ENCODE results near the gene CD164L2. TPM values are rescaled to one million over a fixed set of nuclear protein-coding genes. Genes with fewer than 3 reads are reported as not detected.

CD164L2 gene
- total RNA-seq, 5 donors from 2014 or later (not counting 1 experiment from before 2014, with no cell fraction given) = not detected

GRCh38 chr1:27346357-27346756 lies 36.8 kb downstream of the CD164L2 start:
- Mint-ChIP-seq H3K27ac (peak overlapping the region; percentile 57 to 77), H3K4me3 (peak overlapping the region in 2 of 3 donors; percentile 37 to 68), H3K9me3 (no peaks in the 10 kb centered on the region), H3K4me1 (peaks cover 33 to 52% (median 39%) of the 10 kb centered on the region in 3 donors), H3K36me3 (peaks cover 9% of the 10 kb centered on the region), H3K27me3 (no peaks in the 10 kb centered on the region)
- POLR2A ChIA-PET = no interaction called here
- DNase-seq (no peak), ATAC-seq (replicated peaks in 1 of 4) (no peak)
- H3K27me3 ChIP-seq (replicated peaks in 1 of 2; ENCODE audit: control insufficient read depth in 2 of 2, extremely low read depth in 1 of 2, insufficient read depth in 2 of 2, low read length in 1 of 2) = no peaks in the 10 kb centered on the region
- H3K9me3 ChIP-seq = no peaks in the 10 kb centered on the region
- WGBS (ENCODE audit: insufficient coverage) = 80% methylated on average over 1 of the region's 8 CpGs
- peaks cover 10 to 71% of the 10 kb centered on the region in 2 experiments for H3K4me1 ChIP-seq (ENCODE audit: control insufficient read depth in 1 of 2, extremely low read depth in 1 of 2, insufficient read depth in 2 of 2, low read length in 2 of 2)
- H3K27ac ChIP-seq (ENCODE audit: low read length) = no peak overlapping the region
- H3K4me3 ChIP-seq (ENCODE audit: control insufficient read depth in 1 of 2, extremely low read depth in 1 of 2, low read length in 1 of 2) = no peak overlapping the region
- CTCF ChIA-PET = interaction anchor here in 1 of 2 donors (1.8 kb wide), 1 partner anchor 42 kb away, joined by 7 read pairs; no protein-coding TSS in a partner anchor
- peaks cover 20 to 43% of the 10 kb centered on the region in 2 donors for H3K36me3 ChIP-seq (ENCODE audit: control insufficient read depth in 2 of 2, extremely low read depth in 1 of 2, insufficient read depth in 1 of 2, low read length in 1 of 2)

- H3K36me3 Mint-ChIP-seq = peaks cover 9% of the 10 kb centered on the region
- DNase-seq (no peak), ATAC-seq (replicated peaks in 1 of 4) (no peak)
- ChIA-PET CTCF (interaction anchor here in 1 of 2 donors (0.8 to 1.8 kb wide), 2 partner anchors 13 to 43 kb away, joined by 3 to 7 read pairs; no protein-coding TSS in a partner anchor), POLR2A (interaction anchor here (0.5 to 0.6 kb wide), 2 partner anchors 171 to 258 kb away, joined by 3 to 4 read pairs; partner anchors contain the start of gene AHDC1 (in 1 of the 2))
- 93% methylated on average over 12 of the region's 12 CpGs for WGBS (ENCODE audit: insufficient coverage)
- no peaks in the 10 kb centered on the region for H3K9me3 Mint-ChIP-seq
- H3K4me1 ChIP-seq (ENCODE audit: control insufficient read depth in 1 of 2, extremely low read depth in 1 of 2, insufficient read depth in 2 of 2, low read length in 2 of 2) = peaks cover 16 to 81% of the 10 kb centered on the region in 2 experiments
- H3K27me3 ChIP-seq (replicated peaks in 1 of 2; ENCODE audit: control insufficient read depth in 2 of 2, extremely low read depth in 1 of 2, insufficient read depth in 2 of 2, low read length in 1 of 2) = no peaks in the 10 kb centered on the region
- H3K4me3 Mint-ChIP-seq = peak overlapping the region in 2 of 3 donors; percentile 66 to 68
- H3K27ac ChIP-seq (ENCODE audit: low read length) = no peak overlapping the region
- H3K36me3 ChIP-seq (ENCODE audit: control insufficient read depth in 2 of 2, extremely low read depth in 1 of 2, insufficient read depth in 1 of 2, low read length in 1 of 2) = peaks cover 12 to 32% of the 10 kb centered on the region in 2 donors
- peak overlapping the region; percentile 84 to 86 for H3K27ac Mint-ChIP-seq
- peaks cover 41 to 62% (median 46%) of the 10 kb centered on the region in 3 donors for H3K4me1 Mint-ChIP-seq
- H3K27me3 Mint-ChIP-seq = no peaks in the 10 kb centered on the region
- H3K4me3 ChIP-seq (ENCODE audit: control insufficient read depth in 1 of 2, extremely low read depth in 1 of 2, low read length in 1 of 2) = peak overlapping the region in 1 of 2 donors; percentile 17
- no peaks in the 10 kb centered on the region for H3K9me3 ChIP-seq
These were observed 37.9 kb downstream of the CD164L2 start for GRCh38 chr1:27345272-27345671.

DNA sequence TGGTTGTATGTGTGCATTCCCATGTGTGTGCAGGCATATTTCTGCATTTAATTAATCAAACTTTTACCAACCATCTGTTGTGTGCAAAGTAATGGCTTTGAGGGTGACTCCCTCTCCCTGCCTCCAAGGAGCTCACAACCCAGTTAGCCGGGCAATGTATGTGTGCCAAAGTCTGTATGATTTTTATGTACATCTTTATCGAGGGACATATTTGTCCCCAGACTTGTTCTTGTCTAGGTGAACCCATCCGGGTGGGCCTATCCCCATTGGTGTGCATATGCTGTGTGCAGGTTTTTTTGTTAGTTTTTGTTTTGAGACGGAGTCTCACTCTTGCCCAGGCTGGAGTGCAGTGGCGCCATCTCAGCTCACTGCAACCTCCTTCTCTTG lies 39.5 kb downstream of the CD164L2 start:
- H3K9me3 Mint-ChIP-seq = no peaks in the 10 kb centered on the region
- 0% methylated on average over 1 of the region's 5 CpGs for WGBS (ENCODE audit: insufficient coverage)
- Histone ChIP-seq H3K27ac (ENCODE audit: low read length) (peak overlapping the region; percentile 91), H3K4me3 (ENCODE audit: control insufficient read depth in 1 of 2, extremely low read depth in 1 of 2, low read length in 1 of 2) (peak overlapping the region; percentile 86 to 95), H3K4me1 (ENCODE audit: control insufficient read depth in 1 of 2, extremely low read depth in 1 of 2, insufficient read depth in 2 of 2, low read length in 2 of 2) (peaks cover 22 to 80% of the 10 kb centered on the region in 2 experiments), H3K36me3 (ENCODE audit: control insufficient read depth in 2 of 2, extremely low read depth in 1 of 2, insufficient read depth in 1 of 2, low read length in 1 of 2) (peaks cover 8 to 26% of the 10 kb centered on the region in 2 donors), H3K9me3 (no peaks in the 10 kb centered on the region), H3K27me3 (replicated peaks in 1 of 2; ENCODE audit: control insufficient read depth in 2 of 2, extremely low read depth in 1 of 2, insufficient read depth in 2 of 2, low read length in 1 of 2) (no peaks in the 10 kb centered on the region)
- ATAC-seq (replicated peaks in 1 of 4) = peak in 1 of 4 experiments; percentile 7
- H3K4me3 Mint-ChIP-seq = peak overlapping the region; percentile 86 to 94 (median 87)
- no peaks in the 10 kb centered on the region for H3K27me3 Mint-ChIP-seq
- H3K27ac Mint-ChIP-seq = peak overlapping the region; percentile 88 to 94
- ChIA-PET CTCF (interaction anchor here in 1 of 2 donors (0.9 to 1.3 kb wide), 3 partner anchors 11 to 47 kb away, joined by 3 to 4 read pairs (median 3); no protein-coding TSS in a partner anchor), POLR2A (interaction anchor here in 1 of 2 donors (1.0 kb wide), 1 partner anchor 17 kb away, joined by 3 read pairs; no protein-coding TSS in a partner anchor)
- H3K4me1 Mint-ChIP-seq = peaks cover 54 to 74% (median 62%) of the 10 kb centered on the region in 3 donors
- DNase-seq = no peak
- peaks cover 9% of the 10 kb centered on the region for H3K36me3 Mint-ChIP-seq

DNA sequence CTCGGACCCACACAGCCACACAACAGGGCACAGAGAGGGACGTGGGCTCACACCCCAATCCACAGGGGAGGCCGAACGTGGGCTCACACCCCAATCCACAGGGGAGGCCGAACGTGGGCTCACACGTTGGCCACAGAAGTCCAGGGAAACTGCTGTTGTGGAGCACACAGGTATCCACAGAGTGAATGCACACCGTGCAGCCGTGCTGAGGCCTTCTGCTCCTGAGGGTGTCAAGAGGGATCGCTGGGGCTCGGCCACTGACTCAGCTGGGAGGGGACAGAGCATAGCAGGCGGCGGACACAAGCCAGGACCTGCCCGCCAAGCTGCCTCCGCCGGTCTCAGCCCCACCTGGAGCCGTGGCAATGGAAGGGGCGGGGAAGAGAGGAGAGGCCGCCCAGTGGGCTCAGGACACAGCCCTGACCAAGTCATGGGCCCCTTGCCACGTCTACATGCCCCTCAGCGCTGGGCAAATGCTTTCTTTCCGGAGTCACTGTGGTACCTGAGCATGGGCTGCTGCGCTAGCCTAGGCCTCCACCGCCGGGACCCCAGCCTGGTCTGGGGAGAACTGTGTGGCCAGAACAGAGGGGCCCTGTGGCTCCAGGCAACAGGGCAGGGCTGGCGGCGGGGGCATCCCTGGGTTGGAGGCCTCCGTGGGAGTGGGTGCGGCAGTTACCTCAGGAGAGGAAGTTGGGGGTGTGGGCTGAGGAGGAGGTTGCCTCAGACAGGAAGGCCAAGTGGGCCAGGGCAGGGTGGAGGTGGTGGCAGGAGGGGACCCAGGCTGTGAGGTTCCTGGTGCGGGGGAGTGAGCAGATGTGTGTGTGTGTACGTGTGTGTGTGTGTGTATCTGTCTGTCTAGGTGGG lies 40.1 kb downstream of the CD164L2 start:
- Mint-ChIP-seq H3K9me3 (no peaks in the 10 kb centered on the region), H3K4me3 (peak overlapping the region; percentile 86 to 94 (median 87)), H3K27ac (peak overlapping the region; percentile 88 to 94), H3K4me1 (peaks cover 54 to 74% (median 61%) of the 10 kb centered on the region in 3 donors), H3K36me3 (peaks cover 9% of the 10 kb centered on the region), H3K27me3 (no peaks in the 10 kb centered on the region)
- DNase-seq (peak; percentile 66 to 85 (median 79)), ATAC-seq (replicated peaks in 1 of 4) (peak; percentile 82 to 83 (median 83))
- ChIA-PET CTCF (interaction anchor here in 1 of 2 donors (0.9 to 1.3 kb wide), 3 partner anchors 10 to 47 kb away, joined by 3 to 4 read pairs (median 3); no protein-coding TSS in a partner anchor), POLR2A (interaction anchor here in 1 of 2 donors (1.0 kb wide), 1 partner anchor 16 kb away, joined by 3 read pairs; no protein-coding TSS in a partner anchor)
- peaks cover 21 to 78% of the 10 kb centered on the region in 2 experiments for H3K4me1 ChIP-seq (ENCODE audit: control insufficient read depth in 1 of 2, extremely low read depth in 1 of 2, insufficient read depth in 2 of 2, low read length in 2 of 2)
- no peaks in the 10 kb centered on the region for H3K27me3 ChIP-seq (replicated peaks in 1 of 2; ENCODE audit: control insufficient read depth in 2 of 2, extremely low read depth in 1 of 2, insufficient read depth in 2 of 2, low read length in 1 of 2)
- H3K27ac ChIP-seq (ENCODE audit: low read length) = peak overlapping the region; percentile 91
- no peaks in the 10 kb centered on the region for H3K9me3 ChIP-seq
- WGBS (ENCODE audit: insufficient coverage) = 1% methylated on average over 30 of the region's 31 CpGs
- H3K4me3 ChIP-seq (ENCODE audit: control insufficient read depth in 1 of 2, extremely low read depth in 1 of 2, low read length in 1 of 2) = peak overlapping the region; percentile 86 to 95
- H3K36me3 ChIP-seq (ENCODE audit: control insufficient read depth in 2 of 2, extremely low read depth in 1 of 2, insufficient read depth in 1 of 2, low read length in 1 of 2) = peaks cover 8 to 26% of the 10 kb centered on the region in 2 donors

- Mint-ChIP-seq H3K4me1 (peaks cover 51 to 70% (median 57%) of the 10 kb centered on the region in 3 donors), H3K9me3 (no peaks in the 10 kb centered on the region), H3K4me3 (peak overlapping the region; percentile 86 to 94 (median 87)), H3K27ac (peak overlapping the region; percentile 88 to 94), H3K36me3 (peaks cover 9% of the 10 kb centered on the region), H3K27me3 (no peaks in the 10 kb centered on the region)
- peak in 4 of 35 experiments; percentile 29 to 61 (median 38) for DNase-seq
- Histone ChIP-seq H3K9me3 (no peaks in the 10 kb centered on the region), H3K27me3 (replicated peaks in 1 of 2; ENCODE audit: control insufficient read depth in 2 of 2, extremely low read depth in 1 of 2, insufficient read depth in 2 of 2, low read length in 1 of 2) (no peaks in the 10 kb centered on the region), H3K4me3 (ENCODE audit: control insufficient read depth in 1 of 2, extremely low read depth in 1 of 2, low read length in 1 of 2) (peak overlapping the region; percentile 86 to 95), H3K27ac (ENCODE audit: low read length) (peak overlapping the region; percentile 91), H3K4me1 (ENCODE audit: control insufficient read depth in 1 of 2, extremely low read depth in 1 of 2, insufficient read depth in 2 of 2, low read length in 2 of 2) (peaks cover 21 to 72% of the 10 kb centered on the region in 2 experiments), H3K36me3 (ENCODE audit: control insufficient read depth in 2 of 2, extremely low read depth in 1 of 2, insufficient read depth in 1 of 2, low read length in 1 of 2) (peaks cover 8 to 22% of the 10 kb centered on the region in 2 donors)
- peak; percentile 28 to 54 (median 48) for ATAC-seq (replicated peaks in 1 of 4)
- CTCF ChIA-PET = interaction anchor here in 1 of 2 donors (0.6 to 1.1 kb wide), 2 partner anchors 14 to 875 kb away, joined by 3 to 5 read pairs; no protein-coding TSS in a partner anchor
- 5% methylated on average over 8 of the region's 8 CpGs for WGBS (ENCODE audit: insufficient coverage)
- POLR2A ChIA-PET = interaction anchor here in 1 of 2 donors (0.7 kb wide), 1 partner anchor 8 kb away, joined by 3 read pairs; no protein-coding TSS in a partner anchor
These were observed 40.7 kb downstream of the CD164L2 start for GRCh38 chr1:27342391-27342777.

Measured in T-cell (primary cell).